DMS153 (cell line): Measurements from ENCODE around the gene CDT1.
"Not testable (repeated sequence)": the region's sequence is repeated elsewhere in the genome, so short reads cannot be mapped to it uniquely, and the experiment has no call there.

ENCODE experiments used
- DNase-seq: peaks from one replicate; lab custom pipeline; 2025; lab: John Stamatoyannopoulos, UW

Gene CDT1

DNA sequence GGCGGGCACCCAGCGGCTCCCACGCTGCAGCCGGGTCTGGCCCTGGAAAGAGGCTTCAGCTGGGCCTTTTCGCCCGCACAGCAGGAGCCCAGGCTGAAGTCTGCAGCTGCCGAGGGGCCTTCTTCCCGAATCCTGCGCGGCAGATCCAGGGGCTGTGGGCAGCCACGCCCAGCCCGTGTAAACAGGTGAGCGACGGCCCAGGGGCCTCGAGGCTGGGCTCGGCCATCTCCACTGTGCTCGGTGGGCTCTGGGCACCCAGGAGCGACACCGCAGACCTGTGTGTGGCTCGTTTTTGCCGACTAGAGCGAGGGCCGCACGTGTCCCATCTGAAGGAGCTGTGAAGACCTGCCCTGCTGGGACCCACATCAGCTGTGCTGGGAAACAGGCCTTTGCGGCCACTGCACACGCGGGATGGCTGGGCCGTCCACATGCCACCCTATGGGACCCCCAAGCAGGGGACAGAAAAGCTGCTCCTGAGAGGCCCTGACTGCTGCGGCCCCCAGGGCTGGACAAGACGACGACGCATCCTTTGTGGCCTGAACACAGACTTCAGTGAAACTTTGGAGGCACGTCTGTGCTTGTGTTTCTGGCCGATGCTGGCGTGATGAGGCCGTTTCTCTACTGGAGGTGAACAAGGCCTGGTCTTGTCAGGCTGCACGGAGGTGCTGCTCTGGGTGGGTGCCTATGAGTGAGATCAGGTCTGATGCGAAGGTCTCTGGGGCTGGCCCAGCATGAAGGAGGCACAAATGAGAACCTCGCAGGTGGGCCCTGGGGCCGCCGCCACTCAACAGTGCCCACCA lies 13.3 kb downstream of the CDT1 start:
- DNase-seq = no peak

DNA sequence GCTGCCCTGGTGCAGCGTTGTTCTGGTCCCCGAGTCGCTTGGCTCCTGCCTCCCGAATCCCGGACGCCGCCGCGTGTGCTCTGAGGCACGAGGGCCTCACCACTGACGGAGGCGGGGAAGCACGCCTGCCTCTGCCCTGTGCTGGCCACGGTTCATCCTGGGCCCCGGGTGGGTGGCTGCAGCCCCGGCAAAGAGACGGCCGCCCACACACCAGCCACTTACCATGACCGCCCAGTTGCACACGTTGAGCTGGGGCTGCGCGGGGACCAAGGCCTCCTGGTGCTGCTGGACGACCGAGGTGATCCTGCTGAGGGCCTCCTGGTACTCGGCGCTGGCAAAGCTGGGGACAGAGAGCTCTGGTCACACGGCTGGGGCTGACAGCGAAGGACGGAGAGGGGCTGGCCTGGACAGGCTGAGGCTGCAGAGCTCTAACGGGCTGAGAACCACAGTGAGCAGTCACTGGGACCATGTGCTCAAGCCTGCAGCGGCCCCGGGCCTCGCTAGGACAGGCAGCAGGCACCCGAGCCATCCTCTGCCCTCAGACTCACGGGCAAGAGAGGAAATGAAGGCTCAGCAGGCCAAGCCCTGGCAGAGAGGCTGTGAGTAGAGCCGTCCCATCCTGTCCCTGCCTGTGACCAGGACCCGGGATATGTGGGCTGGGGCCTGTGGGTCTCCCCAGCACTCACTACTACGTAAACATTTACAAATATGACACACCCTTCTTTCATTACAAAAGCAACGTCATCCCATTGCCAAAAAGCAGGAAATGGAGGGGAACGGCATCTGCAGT lies 14.4 kb downstream of the CDT1 start:
- no peak for DNase-seq

DNA sequence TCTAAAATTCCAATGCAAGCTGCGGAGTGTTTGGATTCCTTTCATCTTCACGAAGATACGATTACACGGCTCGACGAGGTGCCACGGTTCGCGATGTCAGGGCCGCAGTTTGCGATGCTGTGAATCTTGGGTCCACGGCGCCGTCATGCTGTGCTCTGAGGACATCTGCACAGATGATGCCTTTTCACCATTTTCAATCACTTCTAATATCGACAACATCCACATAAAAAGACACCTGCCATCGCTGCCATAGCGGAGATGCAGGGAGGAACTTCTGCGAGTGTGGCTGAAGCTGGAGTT lies 14.9 kb downstream of the CDT1 start:
- no peak for DNase-seq

DNA sequence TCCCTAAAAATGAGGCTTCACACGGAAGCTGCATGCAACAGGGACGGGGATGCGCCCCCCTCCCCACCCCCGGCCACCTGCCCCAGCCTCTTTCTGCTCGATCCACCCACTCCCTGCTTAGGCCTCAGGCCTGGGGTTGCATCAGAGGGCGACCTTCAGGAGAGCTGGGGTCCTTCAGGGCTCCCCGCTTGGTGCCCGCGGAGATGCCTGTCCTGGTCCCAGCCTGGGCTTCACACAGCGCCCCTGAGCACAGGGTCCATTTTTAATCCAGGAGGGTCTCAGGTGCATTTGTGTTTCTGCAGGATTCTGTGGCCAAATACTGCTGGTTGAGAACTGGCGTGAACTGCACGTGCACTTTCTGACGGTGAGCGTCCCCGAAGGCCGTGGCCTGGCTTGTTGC lies 15.5 kb downstream of the CDT1 start:
- DNase-seq = no peak

DNA sequence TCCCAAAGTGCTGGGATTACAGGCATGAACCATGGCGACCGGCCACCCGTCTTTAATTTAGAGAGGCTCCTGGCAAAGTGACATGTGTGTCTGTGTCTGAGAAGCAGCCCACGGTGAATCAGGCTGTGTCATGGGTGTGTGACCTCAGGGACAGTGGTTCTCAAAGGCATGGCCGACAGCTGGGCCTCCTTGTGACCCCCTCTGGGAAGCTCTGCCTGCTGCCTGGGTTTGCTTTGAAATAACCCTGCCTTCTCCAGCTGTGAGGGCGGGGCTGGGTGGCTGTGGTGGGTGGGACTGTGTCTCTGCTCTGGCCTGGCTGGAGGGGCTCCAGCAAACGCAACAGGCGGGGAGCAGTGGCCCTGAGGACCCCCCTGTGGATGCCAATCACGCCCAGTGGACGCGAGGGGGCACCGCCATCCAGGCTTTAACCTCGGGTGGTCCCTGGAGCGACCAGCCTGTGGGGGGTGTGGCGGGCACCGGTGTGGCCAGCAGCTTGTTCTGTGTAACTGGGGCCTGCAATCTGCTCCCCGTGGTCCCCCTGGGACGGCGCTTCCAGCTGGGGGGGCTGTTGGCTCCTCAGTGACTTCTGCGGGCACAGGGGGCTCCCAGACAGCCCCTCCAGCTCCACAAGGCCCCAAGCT lies 16.9 kb downstream of the CDT1 start:
- no peak for DNase-seq

DNA sequence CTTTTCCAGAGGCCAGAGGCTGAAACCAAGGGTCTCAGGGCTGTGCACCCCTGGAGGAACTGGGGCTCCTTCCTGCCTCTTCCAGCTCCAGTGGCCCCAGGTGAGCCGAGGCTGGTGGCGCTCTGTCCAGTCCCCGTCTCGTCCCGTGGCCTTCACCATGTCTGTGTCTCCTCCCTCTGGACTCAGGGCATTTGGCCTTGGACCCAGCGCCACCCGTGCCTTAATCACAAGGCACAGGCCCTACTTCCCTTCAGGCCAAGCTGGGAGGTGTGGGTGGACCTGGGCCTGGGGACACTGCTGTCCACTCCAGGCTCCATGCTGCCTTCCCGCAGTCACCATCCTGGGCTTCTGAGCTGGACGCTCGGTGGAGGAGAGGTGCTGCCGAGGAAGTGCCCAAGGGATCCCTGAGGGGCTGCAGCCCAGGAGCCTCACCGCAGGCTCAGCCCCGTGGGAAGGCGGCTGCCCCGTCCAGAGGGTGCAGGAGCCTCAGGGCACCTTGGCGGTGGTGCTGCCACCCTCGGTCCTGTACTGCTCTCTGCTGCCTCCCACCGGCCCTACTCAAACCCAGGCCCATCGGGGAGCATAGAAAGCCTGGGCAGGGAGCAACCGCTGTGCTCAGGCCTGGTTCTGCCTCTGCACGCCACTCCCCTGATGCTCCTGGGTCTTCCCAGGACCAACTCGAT lies 17.7 kb downstream of the CDT1 start:
- DNase-seq = no peak

DNA sequence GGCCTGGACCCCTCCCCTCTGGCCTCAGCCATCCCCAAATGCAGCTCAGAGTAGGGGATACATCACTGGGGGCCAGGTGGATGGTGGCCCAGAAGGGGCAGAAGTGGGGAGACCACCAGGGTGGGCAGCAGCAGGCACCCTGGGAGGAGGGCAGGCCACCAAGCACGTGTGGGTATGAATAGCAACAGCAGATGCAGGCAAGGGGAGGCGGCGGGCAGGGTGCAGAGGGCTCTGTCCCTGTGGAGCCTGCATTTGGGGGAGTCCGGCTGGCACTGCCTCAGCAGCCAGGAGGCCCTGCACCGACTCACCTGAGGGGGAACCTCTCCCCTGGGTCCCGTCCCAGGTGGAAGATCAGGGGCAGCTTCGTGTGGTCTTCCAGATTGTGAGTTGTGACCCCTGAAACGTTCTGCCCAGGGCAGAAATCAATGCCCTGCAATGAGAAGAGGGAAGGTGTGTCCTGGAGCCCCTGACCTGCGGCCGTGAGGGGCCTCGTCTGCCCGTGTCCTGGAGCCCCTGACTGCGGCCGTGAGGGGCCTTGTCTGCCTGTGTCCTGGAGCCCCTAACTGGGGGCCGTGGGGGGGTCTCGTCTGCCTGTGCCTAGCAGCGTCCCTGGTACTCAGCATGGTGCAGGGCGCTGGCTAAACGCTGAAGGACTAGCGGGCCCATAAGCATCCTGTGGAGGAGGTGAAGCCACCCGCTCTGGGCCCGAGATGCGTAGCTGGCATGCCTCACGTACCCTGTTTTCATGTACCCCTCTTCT lies 18.9 kb downstream of the CDT1 start:
- DNase-seq = no peak

DNA sequence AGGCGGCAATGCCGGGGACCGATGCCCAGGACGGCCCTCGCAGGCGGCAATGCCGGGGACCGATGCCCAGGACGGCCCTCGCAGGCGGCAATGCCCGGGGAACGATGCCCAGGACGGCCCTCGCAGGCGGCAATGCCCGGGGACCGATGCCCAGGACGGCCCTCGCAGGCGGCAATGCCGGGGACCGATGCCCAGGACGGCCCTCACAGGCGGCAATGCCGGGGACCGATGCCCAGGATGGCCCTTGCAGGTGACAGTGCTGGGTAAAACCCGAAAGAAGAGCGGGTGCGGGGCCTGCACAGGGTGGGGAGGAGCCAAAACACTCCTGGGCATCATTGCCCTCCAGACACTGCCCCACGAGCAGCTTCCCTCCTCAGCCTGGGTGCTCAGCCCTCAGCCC lies 20.1 kb downstream of the CDT1 start:
- DNase-seq = not testable (repeated sequence)

DNA sequence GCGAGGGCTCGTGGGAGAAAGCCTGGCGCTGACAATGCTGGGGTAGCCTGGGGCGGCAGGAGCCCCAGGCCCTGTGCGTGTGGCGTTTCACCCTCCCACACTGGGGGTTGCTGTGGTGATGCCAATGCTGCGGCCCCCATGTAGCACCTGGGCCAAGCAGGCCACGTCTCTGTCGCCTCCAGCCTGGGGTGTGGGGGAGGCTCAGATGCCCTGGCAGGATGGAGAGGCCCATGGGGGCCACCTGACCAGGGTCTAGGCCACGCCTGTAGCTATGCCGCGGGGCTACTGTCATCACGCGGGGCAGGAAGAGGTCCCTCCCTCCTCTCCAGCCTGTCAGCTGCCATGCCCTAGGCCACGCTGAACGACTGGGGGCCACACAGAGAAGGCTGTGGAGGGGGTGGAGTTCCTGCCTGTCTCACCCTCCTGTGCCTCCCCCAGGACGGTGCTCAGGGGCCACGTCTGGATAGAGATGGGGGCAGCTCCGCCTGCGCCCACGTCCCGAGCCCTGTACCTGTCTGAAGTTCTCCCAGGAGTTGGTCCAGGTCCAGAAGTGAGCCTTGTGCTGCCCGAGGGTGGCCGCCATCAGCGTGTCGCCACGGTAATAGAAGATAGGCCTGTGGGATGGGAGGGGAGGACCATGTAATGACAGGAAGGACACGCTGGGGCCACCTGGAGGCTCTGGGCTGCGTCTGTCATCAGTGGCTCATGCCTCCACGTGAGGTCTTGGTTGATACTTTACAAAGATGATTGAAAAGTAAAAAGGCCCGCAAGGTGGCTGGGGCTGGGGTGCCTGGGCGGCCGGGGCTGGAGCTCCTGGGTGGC lies 20.9 kb downstream of the CDT1 start:
- no peak for DNase-seq

DNA sequence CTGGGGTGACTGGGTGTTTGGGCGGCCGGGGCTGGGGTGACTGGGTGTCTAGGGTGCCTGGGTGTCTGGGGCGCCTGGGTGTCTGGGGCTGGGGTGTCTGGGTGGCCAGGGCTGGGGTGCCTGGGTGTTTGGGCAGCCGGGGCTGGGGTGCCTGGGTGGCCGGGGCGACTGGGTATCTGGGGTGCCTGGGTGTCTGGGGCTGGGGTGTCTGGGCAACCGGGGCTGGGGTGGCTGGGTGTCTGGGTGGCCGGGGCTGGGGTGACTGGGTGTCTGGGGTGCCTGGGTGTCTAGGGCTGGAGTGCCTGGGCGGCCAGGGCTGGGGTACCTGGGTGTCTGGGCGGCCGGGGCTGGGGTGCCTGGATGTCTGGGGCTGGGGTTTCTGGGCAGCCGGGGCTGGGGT lies 21.6 kb downstream of the CDT1 start:
- no peak for DNase-seq

DNA sequence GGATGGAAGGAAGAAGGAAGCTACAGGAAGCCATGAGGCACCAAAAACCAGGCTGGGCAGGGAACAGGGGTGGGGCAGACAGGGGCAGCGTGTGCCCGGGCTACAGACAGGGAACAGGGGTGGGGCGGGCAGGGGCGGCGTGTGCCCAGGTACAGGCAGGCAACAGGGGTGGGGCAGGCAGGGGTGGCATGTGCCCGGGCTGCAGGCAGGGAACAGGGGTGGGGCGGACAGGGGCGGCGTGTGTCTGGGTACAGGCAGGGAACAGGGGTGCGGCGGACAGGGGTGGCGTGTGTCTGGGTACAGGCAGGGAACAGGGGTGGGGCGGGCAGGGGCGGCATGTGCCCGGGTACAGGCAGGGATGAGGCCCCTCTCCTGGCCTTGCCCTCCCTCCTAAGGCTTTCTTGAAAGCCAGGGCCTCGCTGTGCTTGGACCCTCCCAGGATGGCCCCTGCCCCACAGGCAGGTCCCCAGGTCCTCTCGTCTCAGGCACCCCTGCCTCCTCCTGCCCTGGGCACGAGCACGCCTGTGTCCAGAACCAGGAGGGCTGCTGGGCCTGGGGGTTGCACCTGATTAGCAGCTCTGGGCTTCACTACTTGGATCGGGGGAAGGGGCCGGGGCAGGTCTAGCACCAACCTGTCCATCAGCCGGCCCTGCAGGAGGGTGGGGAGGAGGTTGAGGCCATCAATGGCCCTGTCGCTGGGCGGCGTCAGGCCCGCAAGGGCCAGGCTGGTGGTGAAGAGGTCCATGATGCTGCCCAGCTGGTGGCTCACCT lies 22.7 kb downstream of the CDT1 start:
- no peak for DNase-seq

DNA sequence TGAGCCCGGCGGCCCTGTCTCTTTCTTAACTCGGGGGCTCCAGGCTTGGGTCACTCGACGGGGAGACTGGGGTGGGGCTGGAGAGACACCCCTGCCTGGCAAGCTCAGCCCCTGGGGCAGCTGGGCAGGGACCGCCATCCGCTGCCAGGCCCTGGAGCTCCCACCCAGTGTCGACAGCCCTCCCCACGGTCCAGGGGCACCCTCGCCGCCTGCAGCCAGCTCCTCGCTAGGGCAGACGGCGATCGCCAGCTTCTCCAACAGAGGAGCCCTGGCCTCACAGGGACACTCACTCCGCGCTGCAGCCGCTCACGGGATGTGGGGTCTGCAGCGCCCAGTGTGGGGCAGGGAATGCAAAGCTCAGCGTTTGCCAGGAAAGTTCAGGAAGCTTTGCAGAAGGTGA lies 24.1 kb downstream of the CDT1 start:
- DNase-seq = no peak

DNA sequence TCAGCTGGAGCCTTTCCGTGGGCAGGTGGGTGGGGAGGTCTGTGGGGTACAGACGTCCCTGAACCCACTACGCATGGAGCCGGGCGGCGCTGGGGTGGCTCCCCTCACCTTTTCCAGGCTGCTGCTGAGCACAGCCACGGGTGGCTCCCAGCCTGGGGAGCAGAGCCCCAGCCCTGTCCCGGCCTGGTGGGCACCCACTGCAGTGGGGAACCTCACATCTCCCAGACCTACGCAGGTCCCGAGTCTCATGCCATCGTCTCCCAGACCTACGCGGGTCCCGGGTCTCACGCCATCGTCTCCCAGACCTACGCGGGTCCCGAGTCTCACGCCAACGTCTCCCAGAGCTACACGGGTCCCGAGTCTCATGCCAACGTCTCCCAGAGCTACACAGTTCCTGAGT lies 25.1 kb downstream of the CDT1 start:
- DNase-seq = no peak

DNA sequence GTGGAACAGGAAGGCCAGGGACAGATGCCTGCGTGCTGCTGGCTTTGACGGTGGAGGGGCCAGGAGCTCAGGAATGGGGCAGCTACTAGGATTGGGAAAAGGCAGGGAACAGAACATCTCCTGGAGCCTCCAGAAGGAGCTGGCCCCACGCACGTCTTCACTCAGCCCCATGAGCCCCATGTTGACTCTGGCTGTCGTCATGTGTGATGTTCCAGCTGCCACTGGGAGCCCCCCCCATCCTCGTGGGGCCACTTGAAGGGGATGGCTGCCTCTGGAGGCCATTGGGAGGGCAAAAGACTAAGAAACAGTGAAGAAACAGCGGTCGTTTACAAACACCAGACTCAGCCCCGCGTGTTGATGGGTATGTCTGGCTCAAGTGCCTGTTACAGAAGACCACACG lies 26.7 kb downstream of the CDT1 start:
- DNase-seq = no peak

DNA sequence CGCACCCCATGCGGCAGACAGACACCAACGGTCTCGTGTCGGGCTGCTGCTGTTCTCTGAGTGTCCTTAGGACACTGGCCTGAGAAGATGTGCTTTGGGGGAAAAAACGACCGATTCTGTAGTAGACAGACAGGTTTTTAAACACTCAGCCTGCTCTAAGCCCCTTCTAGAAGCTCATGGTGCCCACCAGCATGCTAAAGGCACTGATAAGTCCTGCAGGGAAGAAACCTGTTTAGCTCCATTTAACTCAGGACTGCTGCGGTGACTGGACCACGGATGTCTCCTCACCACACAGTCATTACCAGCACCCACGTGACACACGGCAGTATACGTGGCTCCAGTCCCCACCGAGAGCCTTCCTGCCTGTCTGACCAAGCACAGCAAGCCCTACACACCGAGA lies 27.2 kb downstream of the CDT1 start:
- DNase-seq = no peak

DNA sequence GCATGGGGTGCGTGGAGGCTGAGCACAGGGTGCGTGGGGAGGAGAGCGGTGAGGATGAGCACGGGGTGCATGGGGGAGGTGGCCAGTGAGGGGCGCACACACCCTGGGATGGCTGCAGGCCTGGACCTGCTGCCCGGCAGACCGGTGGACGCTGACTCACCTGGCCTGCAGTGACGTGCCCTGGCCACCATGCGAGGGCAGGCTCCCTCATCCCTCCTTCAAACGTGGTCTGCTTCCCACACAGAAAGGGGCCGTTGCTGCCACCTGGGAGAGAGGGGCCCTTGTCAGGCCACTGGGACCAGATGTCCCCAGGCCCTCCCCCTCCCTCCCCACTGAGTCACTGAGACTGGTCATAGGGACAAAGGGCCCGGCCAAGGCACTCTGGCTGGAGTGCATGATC lies 28.2 kb downstream of the CDT1 start:
- no peak for DNase-seq

DNA sequence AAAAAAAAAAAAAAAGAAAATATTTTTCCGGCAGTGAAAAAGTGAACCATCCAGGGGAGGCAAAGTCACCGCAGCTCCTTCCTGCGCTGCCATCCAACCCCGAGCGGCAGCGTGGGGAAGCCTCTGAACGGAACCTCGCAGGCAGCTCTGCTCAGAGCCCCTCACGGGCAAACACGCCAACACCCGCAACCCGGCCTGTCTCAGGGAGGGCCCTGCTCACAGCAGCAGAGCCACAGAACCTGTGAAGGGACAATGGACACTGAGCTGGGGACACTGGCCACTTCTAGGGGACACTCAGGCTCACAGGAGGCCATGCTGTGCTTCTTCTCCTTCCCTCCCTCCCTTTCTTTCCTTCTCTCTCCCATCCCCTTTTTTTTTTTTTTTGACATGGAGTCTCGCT lies 29.5 kb downstream of the CDT1 start:
- DNase-seq = no peak

DNA sequence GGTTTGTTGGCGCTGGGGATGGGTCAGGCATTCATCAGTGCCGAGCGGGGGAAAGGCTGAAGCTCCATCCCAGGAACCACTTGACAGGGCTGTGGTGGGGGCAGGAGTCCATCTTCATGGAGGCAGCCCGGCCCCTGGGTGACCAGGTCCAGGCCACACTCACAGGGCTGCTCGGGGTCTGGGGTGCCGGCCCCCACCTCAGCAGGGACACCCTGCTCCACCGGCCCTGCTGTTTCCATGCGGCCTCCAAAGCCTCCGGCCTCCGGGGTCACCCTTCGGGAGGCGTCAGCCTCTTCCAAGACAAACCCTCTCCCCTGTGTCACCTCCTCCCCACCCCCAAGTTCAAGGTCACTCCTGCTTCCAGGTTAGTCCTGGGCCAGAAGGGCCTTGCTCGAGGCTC lies 31.1 kb downstream of the CDT1 start:
- no peak for DNase-seq

DNA sequence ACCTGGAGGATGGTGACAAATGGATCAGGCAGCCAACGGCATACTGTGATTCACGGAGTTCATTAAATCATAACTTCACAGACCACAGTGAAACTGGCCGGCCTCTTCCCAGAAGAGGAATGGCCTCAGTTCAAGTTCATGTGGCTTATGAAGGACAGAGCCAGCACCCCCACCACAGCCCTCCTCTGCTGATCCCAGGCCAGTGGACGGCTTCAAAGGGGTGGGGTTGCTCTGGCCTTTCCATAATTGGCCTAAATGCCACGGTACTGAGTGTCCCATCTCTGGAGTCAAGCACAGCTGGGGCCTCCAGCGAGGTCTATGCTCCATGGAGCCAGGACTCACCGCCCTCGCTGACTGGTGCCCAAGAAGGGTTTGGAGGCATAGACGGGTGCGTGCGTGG lies 31.8 kb downstream of the CDT1 start:
- no peak for DNase-seq

DNA sequence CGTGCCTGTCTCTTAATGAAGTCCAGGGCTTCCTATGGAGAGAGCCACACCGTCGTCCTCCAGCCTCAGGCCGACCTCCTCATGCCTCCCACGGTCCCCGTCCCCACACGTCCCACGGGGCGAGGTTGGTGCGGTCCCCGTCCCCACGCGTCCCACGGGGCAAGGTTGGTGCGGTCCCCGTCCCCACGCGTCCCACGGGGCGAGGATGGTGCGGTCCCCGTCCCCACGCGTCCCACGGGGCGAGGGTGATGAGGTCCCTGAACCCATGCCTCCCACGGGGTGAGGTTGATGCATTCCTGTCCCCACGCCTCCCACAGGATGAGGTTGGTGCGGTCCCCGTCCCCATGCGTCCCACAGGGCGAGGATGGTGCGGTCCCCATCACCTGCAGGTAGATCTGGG lies 32.2 kb downstream of the CDT1 start:
- no peak for DNase-seq
